T-helper 1 cell (primary cell): ENCODE results near the gene ANKRD1.
A peak's percentile ranks its signal among the peaks of the same experiment; 100 is the strongest.
"Not testable (repeated sequence)": the region's sequence is repeated elsewhere in the genome, so short reads cannot be mapped to it uniquely, and the experiment has no call there.

Experiments
- DNase-seq, 5 donors: peaks; one replicate each; pipeline ENCODE4 v3.0.0-alpha.2; 2012 to 2020
- total RNA-seq, 4 donors: gene quantifications; one replicate each; lab custom pipeline; 2026; lab: John Stamatoyannopoulos, UW

The ANKRD1 gene
- total RNA-seq, result 0 to 0.08 (median 0) reads per million in 4 donors

DNA sequence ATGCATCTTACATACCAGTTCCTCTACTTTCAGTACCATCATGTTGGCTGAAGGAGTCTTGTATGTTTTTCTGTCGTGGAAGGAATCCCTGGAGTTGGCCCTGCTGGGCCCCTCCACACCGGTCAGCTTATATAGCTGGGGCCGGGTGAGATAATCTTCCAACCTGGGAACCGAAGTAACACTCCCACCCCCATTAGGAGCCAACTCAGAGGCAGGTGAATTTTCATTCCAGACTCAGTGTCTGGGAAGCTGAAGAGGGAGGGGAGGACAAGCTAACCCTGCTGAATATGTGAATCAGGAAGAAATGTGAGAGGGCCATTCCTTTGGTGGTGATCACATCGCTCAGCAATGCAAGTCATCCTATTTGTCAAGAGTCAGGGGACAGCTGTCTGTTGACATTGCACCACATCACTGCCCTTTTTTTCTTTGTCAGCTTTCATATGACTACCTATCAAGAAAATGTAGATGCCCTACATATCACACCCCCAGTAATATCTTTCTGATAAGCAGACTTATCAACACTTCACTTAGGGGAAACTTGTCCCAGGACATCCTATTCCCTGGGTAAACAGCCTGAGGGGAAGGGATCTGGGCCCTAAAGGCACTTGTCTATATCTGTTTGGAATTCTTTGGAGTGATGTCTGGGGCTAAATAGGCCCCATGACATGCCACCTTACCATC, at the start of gene ANKRD1:
ANKRD1 (minus strand) TSS at position 102 of the 681 bp plus-strand sequence; CDS start at position 42, 60 bp downstream.
- DNase-seq, result no peak

- no peak for DNase-seq
Measured at GRCh38 chr10:90969947-90970673, 49.2 kb upstream of the ANKRD1 start.

DNA sequence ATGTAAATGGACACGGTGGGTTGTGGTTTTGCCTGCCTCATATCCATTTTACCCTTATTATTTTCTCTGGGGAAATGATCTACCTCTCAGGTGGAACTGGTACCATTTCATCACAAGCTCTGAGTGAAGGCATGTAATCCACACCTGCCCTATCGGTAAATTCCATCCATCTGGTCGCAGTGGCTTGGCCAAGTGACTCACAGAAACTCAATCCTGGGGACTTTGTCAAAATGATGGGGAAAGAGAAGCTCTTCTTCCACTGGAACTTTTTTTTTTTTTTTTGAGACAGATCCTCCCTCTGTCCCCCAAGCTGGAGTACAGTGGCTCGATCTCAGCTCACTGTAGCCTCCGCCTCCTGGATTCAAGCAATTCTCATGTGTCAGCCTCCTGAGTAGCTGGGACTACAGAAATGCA, 48.2 kb upstream of the ANKRD1 start:
- DNase-seq, result no peak

DNA sequence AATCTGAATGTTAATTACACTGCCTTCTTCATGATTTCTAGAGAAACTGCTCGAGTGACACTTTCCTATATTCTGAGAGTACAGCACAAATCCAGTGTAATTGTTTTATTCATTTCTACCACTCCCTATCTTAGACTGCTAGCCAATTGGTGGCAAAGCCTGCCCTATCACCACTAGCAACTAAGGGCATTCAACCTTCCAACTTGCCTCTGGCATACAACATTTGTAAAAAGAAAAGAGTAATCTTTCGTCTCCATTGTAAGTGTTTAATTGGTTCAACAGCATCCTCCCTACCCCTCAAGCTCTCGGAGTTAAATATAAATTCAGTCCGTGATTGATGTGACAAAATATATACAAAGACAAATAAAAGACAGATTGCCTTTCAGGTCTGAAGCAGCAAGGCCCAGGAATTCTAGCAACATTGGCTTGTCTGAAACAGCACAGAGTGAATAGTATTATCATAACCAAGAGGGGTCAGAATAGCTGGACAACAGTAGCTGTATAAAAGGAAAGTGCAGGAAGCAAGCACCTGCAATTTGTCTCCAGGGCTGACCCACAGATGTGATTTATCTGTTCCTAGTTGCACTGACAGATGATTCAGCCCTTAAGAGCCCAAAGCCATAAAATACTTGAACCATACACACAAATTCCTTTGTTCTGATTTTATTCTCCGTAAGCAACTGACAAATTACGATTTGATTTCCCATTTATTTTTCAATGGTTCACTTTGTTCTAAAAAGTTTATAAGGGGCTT, 47.6 kb upstream of the ANKRD1 start:
- DNase-seq, result no peak

GRCh38 chr10:90967865-90968264, 47.0 kb upstream of the ANKRD1 start:
- DNase-seq, result no peak

DNA sequence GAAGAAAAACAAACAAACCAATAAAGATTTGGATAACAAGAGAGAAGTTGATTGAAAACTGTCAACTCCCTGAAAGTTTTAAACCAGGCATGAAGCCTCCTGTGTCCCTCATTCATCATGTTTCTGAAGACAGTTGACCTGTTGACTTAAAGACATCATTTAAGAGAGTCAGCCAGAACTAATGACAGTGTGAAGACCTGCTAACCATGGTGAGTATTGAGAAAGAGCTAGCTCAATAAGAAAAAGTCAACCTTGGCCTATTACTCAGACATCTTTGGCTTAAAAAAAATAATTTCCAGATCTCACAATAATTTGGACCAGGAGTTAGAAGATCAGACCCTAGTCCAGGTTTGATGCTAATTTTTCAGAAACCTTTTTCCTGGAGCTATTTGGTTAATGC, 45.3 kb upstream of the ANKRD1 start:
- DNase-seq, result no peak

DNA sequence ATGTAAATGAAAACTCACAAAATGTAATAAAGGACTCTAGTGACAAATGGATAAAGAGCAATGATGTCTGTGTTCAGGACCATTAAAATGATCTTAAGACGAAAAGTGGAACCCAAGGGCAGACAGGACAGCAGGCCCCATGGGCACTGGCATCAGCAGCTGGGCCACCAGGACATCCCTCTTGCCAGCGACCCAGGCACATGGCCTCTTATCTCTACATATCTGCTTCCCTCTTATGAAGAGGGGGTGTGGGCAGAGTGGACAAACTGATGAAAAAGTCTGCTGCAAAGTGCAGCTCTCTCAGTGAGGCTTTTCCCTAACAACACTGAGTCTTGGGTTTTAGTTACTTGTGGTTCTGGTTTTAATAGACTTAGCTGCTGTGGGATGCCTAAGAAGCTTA, 44.8 kb upstream of the ANKRD1 start:
- no peak for DNase-seq

DNA sequence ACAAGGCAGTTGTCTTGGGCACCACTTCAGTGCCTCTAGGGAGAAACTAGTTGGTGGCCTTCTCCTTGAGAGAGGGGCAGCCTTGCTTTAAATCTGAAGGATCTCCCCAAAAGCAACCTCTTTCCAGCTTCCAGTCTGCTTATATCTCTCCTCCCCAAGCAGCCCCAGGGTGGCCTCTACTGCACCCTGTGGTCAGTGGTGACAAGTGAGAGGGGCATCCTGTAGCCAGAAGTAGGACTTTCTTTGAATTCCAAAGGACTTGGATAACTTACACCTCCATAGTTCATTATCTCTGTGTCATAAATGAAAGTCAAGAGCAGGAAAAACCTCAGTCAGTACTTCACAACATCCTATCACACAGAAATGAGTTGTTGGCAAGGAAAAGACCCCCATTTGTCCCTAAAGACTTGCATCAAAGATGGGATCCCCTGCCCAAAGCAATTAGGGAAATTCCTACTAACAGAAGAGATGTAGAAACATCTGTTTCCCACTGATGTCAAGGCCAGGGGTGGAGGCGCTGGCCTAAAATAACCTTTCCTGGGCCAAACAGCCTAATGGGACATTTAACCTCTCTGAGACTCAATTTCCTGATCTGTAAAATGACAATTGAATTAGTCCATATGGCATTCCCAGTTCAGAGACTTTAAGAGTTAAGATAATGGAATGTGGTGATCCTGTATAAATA, 44.0 kb upstream of the ANKRD1 start:
- no peak for DNase-seq

- no peak for DNase-seq
Measured at GRCh38 chr10:90963331-90963730, 42.4 kb upstream of the ANKRD1 start.

DNA sequence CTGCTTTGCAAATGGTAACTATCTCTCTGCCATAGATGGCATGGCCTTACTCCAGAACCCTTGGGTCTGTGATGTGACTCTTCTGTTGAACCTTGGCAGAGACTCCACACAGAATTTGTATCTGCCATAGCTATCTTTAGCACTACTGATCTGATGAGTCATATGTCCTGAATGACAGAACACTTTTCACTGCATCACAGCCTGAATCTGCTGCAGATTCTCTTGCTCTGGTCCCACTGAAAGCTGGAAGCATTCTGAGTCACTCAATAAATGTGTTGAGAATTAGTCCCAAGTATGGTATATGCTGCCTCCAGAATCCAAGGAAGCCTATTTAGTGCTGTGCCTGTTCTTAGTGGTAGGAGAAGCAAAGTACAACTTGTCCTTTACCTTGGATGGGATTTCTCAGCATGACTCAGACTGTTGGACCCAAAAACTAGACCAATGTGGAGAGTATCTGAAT, 39.5 kb upstream of the ANKRD1 start:
- DNase-seq, result peak in 1 of 5 donors; percentile 29

DNA sequence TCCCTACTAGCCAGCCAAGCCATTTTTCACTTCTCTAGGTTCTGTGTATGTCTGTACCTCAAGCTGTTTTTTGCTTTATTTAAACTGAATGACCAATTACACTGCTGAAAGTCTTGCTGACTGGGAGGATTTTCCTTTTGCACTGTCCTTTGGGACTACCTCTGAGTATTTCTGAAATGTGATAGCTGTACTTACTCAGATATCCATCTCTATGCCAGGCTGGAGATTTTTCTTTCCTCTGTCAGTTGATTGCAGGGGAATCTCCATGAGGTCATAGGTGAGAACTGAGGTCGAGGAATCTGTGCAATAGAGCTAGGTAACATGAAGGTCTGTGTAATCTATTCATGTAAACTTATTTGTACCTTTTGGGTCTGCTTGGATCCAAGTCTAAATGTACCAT, 38.9 kb upstream of the ANKRD1 start:
- no peak for DNase-seq

GRCh38 chr10:90958781-90959180, 37.9 kb upstream of the ANKRD1 start:
- DNase-seq, result no peak

DNA sequence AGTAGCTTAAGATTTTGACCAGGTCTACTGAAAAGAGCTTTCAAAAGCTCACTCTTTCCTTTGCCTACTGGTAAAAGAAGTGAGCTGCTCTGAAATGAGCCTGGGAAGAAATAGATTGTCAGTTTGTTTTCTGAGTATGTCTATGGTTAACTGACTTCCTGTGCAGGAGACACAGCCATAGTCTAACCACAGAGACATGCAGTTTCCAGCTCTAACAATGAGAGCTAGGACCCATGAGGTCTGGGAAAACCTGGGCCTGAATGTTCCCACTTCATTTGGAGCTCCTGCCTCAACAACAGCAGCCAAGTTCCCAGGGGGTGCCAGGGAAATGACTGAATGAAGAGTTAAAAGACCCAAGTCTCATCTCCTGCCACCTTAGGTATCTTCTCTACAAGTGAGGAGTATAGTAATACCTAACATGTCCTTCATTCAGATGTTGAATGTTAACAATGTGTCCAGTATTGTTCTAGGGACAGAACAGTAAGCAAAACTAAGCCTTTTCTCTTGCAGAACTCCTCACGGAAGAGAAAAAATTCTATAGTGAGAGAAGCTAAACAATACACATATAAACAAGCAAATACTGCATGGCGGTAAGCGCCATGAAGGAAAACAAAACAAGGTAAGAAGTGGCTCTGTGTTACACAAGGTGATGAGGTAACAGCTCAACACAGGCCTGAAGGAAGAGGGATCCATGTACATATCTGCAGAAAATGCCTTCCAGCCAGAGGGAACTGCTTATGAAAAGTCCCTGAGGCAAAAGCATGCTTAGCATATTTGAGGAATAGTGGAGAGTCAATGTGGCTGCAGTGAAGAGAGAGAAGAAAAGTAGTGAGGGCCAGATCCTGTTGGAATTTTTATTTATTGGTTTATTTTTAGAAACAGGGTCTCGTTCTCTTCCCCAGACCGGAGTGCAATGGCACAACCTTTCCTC, 26.4 kb upstream of the ANKRD1 start:
- DNase-seq, result peak in 1 of 5 donors; percentile 69

DNA sequence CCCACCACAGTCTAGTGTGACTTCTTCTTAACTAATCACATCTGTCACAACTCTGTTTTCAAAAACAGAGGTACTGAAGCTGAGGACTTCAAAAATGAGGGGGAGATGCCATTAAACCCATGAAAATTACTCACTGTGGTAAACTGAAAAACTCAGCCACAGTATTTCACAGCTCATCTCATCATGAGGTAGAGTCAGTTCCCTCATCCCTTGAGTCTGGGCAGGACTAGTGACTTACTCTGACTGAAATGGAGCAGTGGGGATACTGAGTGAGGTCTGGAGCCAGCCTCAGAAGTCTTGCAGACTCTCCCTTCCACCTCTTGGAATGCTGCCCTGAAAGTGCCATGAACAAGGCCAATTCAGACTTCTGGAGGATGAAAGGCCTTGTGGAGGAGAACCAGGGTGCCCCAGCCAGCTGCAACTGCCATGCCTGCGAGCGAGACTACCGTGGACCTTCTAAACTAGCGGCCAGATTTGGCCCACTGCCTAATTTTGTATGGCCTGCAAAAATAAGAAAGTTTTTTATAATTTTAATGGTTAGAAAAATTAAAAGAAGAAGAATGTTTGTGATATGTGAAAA, 24.7 kb upstream of the ANKRD1 start:
- no peak for DNase-seq

GRCh38 chr10:90944749-90945148, 23.9 kb upstream of the ANKRD1 start:
- DNase-seq, result no peak

DNA sequence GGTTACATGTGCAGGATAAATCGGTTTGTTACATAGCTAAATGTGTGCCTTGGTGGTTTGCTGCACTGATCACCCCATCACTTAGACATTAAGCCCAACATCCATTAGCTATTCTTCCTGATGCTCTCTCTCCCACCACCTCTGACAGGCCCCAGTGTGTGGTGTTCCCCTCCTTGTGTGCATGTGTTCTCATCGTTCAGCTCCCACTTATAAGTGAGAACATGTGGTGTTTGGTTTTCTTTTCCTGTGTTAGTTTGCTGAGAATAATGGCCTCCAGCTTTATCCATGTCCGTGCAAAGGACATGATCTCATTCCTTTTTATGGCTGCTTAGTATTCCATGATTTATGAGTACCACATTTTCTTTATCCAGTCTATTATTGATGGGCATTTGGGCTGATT, 22.1 kb upstream of the ANKRD1 start:
- DNase-seq, result not testable (repeated sequence)

GRCh38 chr10:90939648-90940047, 18.8 kb upstream of the ANKRD1 start:
- DNase-seq, result no peak

DNA sequence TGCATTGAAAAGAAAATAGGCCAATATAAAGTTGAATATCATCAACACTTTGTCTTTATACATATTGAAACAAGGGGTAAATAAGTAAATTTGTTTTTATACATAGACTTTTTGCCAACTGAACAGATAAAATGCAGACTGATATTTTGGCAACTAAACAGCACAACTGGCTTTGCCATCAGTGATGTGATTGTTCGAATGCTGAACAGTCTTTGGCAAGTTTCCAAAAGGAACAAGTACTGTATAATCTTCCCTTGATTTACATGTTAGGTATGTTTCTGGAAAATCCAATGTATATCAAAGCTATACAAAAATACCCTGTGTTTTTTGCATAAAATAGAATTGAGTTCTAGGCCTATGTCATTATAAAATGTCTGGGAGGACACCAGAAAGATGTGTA, 18.2 kb upstream of the ANKRD1 start:
- DNase-seq, result no peak

DNA sequence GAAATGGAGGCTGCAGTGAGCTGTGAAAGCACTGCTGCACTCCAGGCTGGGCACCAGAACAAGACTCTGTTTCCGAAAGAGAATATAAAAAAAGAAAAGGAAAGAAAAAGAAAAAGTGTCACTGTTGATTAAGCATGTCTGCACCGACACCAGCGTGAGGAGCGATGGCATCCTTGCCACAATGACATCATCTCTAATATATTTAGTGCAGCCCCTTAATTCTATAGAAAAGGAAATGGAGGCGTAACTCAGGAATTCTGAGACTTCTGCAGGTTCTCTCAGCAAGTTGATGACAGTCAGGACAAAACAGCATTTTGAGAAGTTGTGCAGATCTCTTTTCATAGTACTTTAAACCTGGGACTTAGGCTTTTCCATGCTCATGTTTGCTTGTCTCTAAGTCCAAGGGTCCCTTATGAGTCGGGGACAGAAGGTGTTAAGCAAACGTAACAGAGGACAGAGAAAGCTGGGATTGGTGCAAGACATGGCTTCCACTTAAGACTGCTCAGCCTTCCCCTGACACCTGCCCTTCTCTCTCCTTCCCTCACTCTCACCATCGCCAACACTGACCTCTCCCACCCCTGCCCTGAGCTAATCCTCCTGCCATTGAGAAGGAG, 16.9 kb upstream of the ANKRD1 start:
- no peak for DNase-seq

- DNase-seq, result no peak
Measured at GRCh38 chr10:90936276-90936659, 15.4 kb upstream of the ANKRD1 start.
